ENCODE results near the gene TMPRSS11A.

- TF ChIP-seq ZNF558 (CRISPR knock-in tag; IDR thresholded peaks at IDR 0.05; ENCODE audit: borderline replicate concordance) (no peak), MTF1 (CRISPR knock-in tag; IDR thresholded peaks at IDR 0.05) (no peak), GABPA (IDR thresholded peaks at IDR 0.05; ENCODE audit: low read depth, low read length) (no peak), GABPA (CRISPR knock-in tag; IDR thresholded peaks at IDR 0.05; ENCODE audit: low read depth) (no peak), TFDP2 (CRISPR knock-in tag; IDR thresholded peaks at IDR 0.05) (no peak), JUN (CRISPR knock-in tag; IDR thresholded peaks at IDR 0.05) (no peak), ZNF776 (CRISPR knock-in tag; IDR thresholded peaks at IDR 0.05) (no peak), CTCF (CRISPR knock-in tag; IDR thresholded peaks at IDR 0.05) (no peak), TEAD2 (CRISPR knock-in tag; IDR thresholded peaks at IDR 0.05) (no peak), ZNF530 (CRISPR knock-in tag; IDR thresholded peaks at IDR 0.05; ENCODE audit: low read depth) (no peak), ZNF749 (CRISPR knock-in tag; IDR thresholded peaks at IDR 0.05; ENCODE audit: borderline replicate concordance) (no peak), EZH2 (conservative IDR thresholded peaks at IDR 0.05; ENCODE audit: low read depth, low read length) (no peak), SP1 (IDR thresholded peaks at IDR 0.05) (no peak), SP1 (CRISPR knock-in tag; IDR thresholded peaks at IDR 0.05) (no peak), JUND (CRISPR knock-in tag; IDR thresholded peaks at IDR 0.05) (no peak), HNRNPUL1 (IDR thresholded peaks at IDR 0.05; ENCODE audit: low read depth, low read length) (no peak)
Measured at GRCh38 chr4:67933755-67934154, 29.5 kb downstream of the TMPRSS11A start.

Data from HepG2 (cell line).